ENCODE data around the gene SAXO1.

DNA sequence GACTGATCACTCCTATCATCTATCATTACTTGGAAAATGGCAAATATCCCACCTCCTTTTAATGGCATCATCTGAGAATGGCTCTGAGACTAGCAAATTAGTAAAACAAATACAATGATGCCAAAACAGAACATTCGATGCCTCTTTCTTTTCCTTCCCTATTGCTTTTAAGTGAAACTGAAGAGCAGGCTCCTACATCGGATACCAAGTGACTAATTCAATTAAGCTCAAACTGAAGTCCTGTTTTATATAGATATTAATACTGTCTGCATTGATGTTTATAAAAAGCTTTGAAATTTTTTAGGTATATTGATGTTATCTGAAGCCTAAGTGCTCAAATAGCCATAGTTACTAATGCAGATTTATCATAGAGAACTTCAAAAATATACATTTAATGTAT is 43.9 kb downstream of the SAXO1 start:
- TF ChIP-seq, protein P1, sequence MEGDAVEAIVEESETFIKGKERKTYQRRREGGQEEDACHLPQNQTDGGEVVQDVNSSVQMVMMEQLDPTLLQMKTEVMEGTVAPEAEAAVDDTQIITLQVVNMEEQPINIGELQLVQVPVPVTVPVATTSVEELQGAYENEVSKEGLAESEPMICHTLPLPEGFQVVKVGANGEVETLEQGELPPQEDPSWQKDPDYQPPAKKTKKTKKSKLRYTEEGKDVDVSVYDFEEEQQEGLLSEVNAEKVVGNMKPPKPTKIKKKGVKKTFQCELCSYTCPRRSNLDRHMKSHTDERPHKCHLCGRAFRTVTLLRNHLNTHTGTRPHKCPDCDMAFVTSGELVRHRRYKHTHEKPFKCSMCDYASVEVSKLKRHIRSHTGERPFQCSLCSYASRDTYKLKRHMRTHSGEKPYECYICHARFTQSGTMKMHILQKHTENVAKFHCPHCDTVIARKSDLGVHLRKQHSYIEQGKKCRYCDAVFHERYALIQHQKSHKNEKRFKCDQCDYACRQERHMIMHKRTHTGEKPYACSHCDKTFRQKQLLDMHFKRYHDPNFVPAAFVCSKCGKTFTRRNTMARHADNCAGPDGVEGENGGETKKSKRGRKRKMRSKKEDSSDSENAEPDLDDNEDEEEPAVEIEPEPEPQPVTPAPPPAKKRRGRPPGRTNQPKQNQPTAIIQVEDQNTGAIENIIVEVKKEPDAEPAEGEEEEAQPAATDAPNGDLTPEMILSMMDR (IDR thresholded peaks at IDR 0.05) = no peak
- TF ChIP-seq EP300 (IDR thresholded peaks at IDR 0.05) = no peak
- no peak for TF ChIP-seq POLR2AphosphoS5 (IDR thresholded peaks at IDR 0.05)

Measured in sigmoid colon (tissue), 4 donors.